ENCODE data around the gene ECEL1.
A peak's percentile ranks its signal among the peaks of the same experiment; 100 is the strongest.
"Not testable (repeated sequence)": the region's sequence is repeated elsewhere in the genome, so short reads cannot be mapped to it uniquely, and the experiment has no call there.

Gene ECEL1

DNA sequence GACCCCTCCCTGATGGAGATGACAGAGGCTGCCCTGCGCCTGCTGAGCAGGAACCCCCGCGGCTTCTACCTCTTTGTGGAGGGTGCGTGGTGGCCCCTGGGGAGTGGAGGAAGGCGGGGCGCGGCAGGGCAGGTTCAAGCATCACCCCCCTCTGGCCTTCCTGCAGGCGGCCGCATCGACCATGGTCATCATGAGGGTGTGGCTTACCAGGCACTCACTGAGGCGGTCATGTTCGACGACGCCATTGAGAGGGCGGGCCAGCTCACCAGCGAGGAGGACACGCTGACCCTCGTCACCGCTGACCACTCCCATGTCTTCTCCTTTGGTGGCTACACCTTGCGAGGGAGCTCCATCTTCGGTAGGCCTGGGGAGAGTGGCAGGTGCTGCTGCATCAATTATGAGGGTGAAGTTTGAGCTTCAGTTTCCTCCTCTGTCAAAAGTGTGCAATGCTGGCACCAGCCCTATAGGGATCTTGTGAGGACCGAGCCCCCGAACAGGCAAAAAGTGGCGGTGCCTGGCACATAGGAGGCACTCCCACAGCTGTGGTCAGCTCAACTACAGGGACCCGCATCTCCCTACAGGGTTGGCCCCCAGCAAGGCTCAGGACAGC, 29.5 kb downstream of the ECEL1 start:
- no peak for DNase-seq

DNA sequence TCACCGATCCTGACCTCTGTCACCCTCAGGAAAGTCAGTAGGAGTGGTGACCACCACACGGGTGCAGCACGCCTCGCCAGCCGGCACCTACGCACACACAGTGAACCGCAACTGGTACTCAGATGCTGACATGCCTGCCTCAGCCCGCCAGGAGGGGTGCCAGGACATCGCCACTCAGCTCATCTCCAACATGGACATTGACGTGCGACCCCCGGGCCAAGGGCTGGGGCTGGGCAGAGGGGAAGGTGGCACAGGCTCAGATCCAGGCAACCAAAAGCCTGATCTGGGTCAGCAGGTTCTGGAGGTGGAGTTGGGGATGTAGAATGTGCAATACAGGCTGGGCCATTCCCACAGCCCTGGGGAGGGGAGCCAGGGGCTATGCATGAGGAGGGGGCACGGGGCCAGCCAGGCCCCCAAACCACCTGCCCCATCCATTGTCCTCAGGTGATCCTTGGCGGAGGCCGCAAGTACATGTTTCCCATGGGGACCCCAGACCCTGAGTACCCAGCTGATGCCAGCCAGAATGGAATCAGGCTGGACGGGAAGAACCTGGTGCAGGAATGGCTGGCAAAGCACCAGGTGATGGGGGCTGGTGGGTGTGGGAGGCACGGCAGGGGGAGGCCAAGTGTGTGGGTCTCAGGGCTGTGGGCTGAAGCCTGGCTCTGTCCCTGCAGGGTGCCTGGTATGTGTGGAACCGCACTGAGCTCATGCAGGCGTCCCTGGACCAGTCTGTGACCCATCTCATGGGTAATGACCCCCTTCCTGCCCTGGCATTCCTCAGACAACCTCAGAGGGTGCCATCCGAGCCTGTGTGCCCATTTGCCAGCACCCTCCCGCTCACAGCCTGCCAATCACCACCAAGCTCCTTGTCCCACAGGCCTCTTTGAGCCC, 30.3 kb downstream of the ECEL1 start:
- DNase-seq, result no peak

DNA sequence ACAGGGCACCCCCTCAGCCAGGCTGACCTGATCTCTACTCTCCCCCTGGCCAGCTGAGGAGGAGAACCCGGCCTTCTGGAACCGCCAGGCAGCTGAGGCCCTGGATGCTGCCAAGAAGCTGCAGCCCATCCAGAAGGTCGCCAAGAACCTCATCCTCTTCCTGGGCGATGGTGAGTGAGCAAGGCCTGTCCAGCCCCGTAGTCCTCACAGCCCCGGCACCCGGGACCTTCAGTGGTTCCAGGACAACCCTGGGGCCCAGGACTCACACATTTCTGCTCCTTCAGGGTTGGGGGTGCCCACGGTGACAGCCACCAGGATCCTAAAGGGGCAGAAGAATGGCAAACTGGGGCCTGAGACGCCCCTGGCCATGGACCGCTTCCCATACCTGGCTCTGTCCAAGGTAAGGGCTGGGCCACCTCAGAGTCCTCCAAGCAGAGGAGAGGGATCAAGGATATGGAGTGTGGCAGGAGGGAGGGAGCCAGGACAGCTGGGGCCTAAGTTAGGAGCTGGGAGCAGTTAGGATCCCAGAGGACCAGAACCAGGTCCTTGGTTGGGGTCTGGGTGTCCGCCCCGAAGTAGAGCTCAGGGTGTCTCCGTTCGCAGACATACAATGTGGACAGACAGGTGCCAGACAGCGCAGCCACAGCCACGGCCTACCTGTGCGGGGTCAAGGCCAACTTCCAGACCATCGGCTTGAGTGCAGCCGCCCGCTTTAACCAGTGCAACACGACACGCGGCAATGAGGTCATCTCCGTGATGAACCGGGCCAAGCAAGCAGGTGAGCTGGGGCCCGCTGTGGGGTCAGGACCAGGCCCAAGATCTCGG, 31.1 kb downstream of the ECEL1 start:
- no peak for DNase-seq

DNA sequence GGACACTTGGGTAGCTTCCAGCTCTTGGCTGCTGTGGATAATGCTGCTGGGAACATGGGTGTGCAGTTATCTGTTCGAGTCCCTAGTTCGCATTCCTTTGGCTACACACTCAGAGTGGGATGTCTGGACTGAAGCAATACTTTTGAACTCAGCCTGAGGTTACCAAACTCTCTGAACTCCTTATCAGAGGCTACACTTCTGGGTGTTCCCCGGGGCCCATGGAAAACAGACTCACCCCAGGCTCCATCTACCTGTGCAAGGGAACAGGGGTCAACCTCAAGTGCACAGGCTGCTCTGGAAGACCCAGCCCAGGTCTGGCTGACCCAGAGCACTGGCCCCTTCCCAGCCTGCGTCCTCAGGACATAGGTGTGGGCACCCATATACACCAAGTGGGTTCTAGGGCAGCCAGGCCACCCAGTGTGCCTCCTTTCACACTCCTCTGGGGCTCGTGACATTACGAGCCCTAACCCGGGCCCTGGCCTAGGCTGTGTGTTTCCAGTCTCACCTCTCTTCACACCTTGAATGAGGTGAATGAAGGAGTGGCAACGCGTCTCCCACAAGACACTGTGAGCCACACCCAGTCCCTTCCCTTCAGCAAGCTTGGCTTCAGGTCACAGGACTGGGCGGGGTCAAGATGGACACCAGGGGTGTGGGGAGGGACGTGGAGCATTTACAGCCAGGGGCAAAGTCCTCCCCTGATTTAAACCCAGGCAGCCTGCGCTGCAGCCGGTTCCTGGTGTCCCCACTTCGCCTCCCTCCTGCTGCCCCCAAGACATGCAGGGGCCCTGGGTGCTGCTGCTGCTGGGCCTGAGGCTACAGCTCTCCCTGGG, 32.0 kb downstream of the ECEL1 start, which contains the start of gene ALPI:
TSS of gene ALPI (plus strand) at position 728 of the 830 bp plus-strand sequence. CDS start at position 775, 47 bp downstream.
- no peak for DNase-seq

DNA sequence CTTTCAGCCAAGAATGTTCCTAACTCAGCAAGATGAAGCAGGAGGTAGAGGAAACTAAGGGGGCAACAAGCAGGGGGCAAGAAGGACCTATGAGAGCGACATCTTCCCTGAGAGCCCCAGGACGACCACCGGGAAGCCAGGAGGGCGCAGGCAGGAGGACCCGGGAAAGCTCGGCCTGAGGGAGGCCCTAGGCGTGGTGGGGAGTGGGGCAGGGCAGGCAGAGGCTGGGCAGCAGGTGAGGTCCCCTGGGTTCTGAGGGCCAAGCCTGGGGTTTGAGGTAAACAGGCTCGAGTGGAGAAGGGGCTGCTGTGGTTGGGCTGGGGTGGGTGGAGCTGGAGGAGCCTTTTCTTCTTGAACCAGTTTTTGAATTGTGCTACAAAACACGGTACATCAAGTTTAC, 33.0 kb downstream of the ECEL1 start:
- DNase-seq, result no peak

DNA sequence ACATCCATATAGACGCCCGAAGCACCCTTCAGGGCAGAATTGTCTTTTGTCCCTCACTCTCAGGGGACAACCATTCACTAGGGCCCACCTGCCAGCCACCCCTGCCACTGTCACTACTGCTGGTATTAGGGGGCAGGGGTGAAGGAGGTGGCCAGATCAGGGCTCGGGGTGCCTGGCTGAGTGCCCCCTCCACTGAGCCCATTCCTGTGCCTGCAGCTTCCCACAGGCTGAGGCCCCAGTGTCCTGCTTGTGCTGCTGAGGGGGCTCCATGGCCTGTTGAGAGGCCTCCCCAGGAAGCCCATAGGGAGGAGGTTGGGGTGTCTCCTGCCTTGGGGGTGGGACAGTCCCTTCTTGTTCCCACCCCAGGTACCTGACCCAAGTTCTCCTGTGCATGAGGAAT, 36.0 kb downstream of the ECEL1 start:
- DNase-seq, result not testable (repeated sequence)

DNA sequence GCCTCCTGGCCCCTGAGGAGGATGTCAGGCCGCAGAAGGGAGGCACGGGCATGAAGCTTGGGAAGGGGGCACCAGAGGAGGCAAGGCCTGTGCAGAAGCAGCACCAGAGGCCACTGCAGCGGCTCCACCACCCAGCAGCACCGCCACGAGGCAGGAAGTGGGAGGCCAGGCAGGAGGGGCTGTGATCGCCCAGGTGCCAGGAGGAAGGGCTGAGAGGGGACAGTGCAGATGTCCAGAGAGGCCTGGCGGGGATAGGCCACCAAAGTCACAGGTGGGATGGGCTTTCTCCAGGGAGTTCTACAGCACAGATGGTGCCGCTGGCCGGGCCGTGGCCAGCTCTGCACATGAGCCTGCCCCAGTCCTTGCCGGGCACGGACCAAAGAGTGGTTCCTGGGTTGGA, 37.7 kb downstream of the ECEL1 start:
- DNase-seq, result no peak

DNA sequence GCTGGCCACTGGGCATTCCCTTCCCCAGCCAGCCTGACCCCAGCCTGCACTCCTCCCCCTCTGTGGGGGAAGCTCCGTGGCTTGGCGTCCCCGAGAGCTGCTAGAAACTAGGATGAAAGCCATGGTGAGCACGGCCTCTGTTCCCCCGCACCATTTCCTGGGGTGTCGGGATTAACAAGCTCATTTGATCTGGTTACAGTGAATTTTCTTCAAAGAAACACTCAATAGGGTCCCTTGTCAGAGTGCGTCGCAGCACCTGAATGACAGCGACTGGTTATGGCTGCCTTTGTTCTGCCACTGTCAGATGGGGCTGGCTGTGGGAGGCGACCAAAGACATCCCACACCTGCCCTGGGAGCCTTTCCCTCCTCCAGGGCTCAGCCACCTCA, 39.3 kb downstream of the ECEL1 start:
- DNase-seq, result no peak

DNA sequence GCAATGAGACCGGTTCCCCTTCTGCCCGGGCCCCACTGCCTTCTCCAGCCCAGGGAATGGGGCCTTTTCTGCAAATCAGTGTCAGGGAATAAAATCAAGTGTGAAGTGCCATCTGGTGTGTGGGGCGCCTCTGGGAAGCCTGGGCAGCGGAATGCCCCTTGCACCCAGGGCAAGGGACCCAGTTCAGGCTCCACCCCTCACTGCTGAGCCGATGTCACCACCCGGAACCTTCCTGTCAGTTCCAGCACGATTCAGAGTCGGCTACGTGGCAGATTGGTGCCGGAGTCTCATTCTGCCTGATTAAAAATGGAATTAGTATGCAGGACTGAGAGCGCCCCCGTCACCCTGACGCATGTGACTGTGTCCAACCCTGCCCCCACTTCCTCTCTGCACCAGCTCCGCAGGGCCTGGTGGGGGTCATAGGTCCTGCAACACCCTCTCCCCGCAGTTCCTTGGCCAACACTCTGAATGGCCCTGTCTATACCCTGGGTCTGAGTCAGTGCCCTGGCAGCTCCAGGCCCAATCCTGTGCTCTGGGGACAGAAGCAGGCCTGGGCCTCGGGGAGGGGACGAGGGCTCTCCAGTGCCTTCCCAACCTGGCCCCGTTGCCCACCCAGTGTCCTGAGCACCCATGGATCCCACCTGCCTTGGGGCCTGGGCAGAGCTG, 39.9 kb downstream of the ECEL1 start:
- DNase-seq, result no peak

DNA sequence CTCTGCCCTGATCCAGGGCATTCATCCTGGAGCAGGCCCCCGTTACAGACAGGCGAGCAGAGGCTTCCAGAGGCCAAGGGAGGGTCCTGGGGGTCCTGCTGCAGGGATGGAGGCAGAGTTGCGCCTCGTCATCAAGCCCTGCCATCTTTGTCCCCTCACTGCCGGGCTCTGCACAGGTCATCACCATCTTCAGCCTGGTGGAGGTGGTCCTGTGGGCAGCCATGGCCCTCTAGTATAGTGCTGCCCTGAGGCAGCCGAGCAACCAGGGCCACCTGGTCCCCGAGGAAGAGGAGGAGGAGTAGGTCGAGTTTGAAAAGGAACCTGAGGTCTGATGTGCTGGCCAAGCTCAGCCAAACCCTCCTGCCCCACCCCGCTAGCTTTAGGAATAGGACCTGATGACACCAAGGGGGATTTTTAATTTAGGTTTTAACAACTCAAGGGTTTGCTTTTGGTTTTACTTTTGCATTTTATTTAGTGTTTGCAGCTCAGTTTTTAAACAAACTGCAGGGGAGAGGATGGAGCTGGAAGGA, 40.5 kb downstream of the ECEL1 start:
- DNase-seq, result no peak

DNA sequence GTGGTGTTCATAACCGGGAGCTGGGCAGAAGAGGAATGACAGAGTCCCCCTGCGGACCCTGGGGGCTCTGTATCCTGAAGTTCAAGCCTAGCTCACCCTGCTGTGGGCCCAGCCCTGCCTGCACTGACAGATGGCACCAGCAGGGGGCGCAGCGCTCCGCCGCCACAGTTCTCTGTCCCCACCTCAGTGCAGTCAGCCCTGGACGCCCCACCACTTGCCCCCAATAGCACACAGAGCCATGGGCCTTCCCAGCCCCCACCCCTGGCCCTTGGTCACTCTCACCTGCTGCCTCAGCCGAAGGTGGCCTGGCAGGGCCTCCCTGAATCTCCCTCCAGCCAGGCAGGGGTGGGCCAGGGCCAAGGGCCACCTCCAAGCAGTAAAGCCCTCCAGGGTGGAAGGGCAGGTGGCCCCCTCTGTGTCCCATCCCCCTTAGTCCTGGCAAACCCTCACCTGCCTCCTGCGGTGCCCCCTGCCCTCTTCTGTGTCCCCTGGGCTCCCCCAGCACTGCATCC, 41.3 kb downstream of the ECEL1 start:
- DNase-seq, result not testable (repeated sequence)

DNA sequence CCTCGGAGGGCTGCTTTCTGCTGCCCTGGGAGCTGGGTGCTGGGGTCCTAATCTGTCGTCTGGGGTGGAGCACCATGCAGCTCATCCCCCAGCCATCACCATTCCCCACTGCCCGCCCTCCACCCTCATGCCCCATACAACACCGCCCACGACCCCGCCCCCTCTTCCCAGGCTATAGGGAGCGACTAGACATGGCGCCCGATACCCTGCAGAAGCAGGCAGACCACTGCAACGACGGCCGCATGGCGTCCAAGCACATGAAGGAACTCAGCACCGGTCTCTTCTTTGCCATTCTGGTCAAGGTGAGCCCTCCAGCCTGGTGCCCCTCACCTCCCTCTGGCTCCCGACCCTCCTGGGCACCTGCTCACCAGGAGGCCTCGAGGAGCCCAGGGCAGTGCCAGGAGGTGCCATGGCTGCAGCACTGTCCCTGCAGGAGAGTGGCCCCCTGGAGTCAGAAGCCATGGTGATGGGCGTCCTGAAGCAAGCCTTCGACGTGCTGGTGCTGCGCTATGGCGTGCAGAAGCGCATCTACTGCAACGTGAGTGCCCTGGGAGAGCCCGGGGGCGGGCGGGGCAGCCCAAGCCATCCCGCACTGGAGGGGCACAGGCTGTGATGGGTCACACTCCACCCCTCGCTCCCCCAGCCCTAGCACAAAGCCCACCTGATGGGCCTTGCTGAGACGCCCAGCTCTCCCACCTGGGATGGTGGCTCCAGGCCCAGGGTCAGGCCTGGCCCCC, 42.3 kb downstream of the ECEL1 start:
- not testable (repeated sequence) for DNase-seq

DNA sequence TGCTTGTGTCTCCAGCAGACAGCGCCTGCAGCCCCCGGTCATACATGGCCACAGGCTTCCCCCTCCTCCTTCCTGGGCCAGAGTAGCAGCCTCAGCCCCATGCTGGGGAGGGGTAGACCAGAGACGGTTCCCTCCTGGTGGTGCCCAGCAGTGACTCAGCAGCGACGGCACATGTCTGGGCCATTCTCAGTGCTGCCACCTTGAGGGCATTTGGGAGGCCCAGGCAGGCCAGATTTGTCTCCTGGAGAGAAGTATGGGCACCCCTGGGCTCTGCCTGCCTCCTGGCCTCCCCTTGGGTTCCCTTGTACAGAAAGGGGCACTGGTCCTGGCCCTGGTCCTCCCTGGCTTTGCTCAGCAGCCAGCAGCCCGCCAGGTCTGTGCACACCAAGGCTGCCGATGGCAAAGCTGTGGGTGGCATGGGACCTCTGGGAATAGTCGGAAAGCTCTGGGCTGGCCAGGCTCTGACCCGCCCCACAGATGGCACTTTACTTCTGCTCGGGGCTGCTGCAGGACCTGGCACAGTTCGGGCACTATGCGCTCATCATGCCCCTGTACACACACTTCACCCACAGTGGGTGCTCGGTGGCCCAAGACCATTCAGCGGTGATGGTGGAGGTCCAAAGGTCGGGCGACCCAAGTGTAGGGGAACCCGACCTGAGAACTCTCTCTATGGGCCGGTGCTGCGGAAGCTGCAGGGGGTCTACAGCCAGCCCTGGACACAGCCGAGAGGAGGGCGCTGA, 43.1 kb downstream of the ECEL1 start:
- DNase-seq, result peak; percentile 70

DNA sequence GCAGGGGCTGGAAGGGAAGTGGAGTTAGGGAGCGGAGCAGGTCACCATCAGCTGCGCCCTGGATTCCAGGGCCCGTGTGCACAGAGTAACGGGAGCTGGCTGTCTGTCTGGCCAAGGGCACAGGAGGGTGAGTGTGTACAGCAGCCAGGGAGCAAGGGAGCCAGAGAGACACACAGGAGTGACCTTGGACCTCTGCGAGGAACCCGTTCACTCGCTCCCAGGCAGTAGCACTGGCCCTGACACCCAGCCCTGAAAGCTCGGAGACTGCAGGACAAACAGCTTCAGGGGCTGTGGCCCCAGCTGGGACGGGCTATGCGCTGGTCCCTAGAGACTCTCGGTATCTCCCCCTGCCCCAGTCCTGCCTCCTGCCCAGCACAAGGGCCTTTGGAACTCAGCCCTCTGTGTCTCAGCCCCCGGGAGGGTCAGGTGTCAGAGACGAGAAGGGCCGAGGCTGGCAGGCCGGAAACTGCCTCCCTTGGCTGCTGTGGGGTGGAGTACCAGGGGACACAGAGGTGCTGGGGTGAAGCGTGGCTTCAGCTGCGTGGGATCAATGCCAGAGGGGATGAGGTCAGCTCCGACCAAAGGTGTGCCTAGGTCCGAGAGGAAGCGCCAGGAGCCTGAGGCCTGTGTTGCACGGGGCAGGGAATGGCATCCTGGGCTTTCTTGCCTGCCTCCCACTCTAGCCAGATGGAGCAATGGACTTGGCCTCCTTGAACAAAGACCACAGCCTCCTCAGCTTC, 43.8 kb downstream of the ECEL1 start:
- DNase-seq, result not testable (repeated sequence)

DNA sequence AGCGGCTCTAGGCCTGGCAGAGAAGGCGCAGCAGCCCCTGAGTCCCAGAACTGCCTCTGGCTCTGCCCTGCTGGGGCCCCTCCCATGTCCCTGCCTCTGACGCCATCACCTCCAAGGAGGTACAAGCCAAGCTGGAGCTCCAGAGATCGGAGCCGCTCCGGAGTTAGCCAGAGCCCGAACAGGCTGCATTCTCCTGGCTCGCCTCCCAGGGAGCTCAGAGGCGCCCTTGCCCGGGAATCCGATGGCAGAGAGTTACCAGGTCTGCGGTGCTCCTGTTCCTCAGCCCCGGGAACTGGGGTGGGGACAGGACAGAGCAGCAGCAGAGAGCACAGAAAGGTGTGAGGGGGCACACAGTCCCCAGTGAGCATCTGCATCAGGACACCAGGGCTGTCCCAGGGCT, 44.6 kb downstream of the ECEL1 start:
- not testable (repeated sequence) for DNase-seq

DNA sequence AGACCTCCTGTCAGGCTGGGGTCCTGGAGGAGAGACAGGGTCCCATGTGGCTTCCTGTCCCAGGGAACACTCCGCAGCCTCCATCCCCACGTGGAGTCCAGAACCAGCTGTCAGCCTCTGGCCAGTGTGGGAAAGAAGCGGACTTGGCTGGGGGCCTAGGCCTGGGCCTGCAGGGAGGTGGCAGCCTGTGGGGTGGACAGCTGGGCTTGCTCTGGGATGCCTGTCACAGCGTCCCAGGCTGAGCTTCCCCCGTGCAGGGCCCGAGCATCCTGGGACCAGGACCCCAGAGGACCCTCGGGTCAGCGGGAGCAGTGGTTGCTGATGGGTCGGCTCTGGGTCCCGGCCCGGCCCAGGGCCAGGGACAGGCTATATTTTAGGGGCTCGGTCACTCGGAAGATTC, 45.2 kb downstream of the ECEL1 start:
- not testable (repeated sequence) for DNase-seq

DNA sequence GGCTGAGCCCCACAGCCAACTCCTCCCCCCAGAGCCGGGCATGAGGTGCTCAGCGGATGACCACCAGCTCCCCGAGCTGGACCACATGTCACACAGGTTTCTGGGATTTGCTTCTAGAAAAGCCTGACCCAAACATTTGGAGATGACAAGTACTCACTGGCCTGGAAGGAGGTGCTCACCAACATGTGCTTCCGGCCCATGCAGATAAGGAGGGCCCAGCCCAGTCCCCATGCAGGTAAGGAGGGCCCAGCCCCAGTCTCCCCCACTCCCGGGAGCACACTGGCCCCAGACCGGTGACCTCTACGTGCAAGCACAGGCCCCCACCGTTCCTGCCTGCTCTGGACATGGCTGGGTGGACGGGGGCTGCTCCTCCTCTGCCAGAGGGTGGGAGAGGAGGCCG, 45.7 kb downstream of the ECEL1 start:
- DNase-seq, result not testable (repeated sequence)

DNA sequence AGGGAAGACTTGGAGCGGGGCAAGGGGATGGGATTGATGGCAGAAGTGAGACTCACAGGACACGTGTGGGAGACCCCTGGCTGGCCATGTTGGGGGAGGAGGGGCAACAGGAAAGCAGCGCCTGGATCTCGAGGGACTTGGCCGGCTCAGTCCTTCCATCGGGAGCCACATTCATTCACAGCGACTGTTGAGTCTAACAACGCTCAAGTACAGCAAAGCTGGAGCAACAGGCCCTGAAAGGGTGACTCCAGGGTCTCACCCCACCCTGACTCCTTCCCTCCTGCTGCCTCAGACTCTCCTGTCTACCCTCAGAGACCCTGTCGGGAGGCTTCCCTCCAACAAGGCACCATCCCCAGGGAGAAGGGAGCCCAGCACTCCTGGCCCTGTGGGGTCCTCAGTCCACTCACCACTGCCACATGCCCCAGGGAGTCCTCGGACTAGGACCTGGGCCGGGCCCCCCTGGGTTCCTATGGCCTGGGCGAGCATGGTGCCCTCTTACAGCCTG, 46.4 kb downstream of the ECEL1 start:
- no peak for DNase-seq

Data from inflammatory macrophage treated with lipopolysaccharide for 4 hours (primary cell).